Middle frontal gyrus (tissue), 1 donor: ENCODE measurements around the gene ARMH1.
"Not testable (repeated sequence)": the region's sequence is repeated elsewhere in the genome, so short reads cannot be mapped to it uniquely, and the experiment has no call there.

Source experiments
- DNase-seq: peaks from one replicate; pipeline ENCODE4 v3.0.0-alpha.2; 2015; ENCODE audit warnings: low spot score; ENCODE audit errors: extremely low spot score

The ARMH1 gene

GRCh38 chr1:44693900-44694299, 19.4 kb downstream of the ARMH1 start:
- no peak for DNase-seq

DNA sequence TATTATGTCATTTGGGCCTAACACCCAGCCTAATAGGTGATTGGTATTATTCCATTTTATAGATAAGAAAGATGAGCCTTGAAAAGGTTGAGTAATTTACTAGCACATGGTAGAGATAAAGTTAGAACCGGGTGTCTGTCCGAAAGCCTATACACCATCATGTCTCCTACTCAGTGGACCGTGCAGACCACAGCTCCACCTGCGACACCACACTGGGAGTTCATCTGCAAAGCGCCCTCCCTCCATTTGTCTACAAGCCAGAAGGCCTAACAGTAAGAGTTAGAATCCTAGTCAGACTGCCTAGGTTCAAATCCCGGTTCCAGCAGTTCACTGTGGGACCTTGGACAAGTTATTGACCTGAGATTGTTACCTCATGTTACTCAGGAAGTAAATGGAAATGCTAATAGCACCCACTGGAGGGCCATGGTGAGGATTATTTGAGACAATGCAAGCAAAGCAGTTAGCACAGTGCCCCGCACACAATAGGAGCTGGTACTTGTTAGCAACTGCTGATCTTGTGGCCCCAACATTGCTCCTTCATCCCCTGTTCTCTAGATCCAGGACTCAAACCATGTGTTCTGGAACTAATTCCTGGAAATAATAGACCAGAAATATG, 20.5 kb downstream of the ARMH1 start:
- DNase-seq = no peak

GRCh38 chr1:44695671-44696070, 21.2 kb downstream of the ARMH1 start:
- no peak for DNase-seq

- DNase-seq = no peak
Measured at GRCh38 chr1:44696101-44696500, 21.6 kb downstream of the ARMH1 start.

DNA sequence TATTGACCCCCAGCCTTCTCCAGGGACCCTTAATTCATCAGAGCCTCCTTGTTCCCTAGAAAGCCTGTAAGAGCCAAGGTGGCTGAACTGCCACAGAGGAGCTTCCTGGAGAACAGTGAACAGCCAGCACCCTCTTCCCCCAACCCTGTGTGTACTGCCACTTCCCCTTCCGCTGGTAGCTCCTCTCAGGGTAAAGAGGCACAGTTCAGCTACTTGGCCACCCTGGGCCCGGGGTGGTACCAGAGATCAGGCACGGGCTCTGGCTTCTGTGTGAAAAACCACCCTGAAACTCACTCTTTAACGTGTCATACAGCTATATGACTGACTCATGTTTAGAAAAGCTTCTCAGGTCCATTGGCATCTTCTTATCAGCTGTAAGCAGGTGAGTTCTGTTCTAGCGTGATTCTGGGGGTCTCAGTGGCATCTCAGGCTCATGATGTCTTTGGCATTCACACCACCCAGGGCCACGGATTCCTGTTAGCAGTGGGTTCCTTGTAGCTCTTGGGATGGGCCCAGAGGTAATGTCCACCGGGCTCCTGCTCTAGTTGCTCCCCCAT, 22.4 kb downstream of the ARMH1 start:
- no peak for DNase-seq

DNA sequence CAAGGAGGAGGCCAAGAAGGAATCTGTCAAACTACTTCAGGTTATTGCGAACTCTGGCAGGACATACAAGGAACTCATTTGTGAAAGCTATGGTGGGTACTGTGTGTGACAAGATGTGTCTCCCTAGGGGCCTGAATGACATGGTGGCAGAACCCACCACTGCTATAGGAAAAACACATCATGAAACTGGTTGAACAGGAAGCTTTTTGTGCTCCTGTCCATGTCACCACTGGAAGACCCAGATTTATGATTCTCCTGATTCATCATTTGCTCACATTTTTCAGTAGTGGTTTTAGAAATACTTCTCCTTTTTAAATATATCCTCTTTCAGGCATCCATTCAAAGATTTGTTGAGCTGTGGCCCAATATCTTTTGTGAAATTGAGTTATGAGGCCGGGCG, 23.6 kb downstream of the ARMH1 start:
- DNase-seq = no peak

- DNase-seq = not testable (repeated sequence)
Measured at GRCh38 chr1:44699375-44699774, 24.9 kb downstream of the ARMH1 start.

DNA sequence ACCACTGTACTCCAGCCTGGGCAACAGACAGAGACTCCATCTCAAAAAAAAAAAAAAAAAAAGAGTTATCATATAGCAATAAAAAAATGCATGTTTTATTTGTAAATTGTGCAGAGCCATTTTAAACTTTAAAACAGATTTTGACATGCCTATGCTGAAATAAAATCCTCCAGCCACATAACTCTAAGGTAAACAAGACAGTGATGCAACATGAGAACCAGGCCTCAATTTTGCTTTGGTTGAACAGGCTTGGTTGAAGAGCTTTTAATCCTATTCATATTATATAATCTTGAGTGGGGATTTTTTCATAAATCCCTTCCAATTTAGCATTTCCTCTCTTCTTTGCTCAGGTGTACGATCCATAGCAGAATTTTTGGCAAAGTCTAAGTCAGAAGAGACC, 26.1 kb downstream of the ARMH1 start:
- no peak for DNase-seq

GRCh38 chr1:44701141-44701573, 26.6 kb downstream of the ARMH1 start:
- no peak for DNase-seq

- no peak for DNase-seq
Measured at GRCh38 chr1:44705470-44705869, 31.0 kb downstream of the ARMH1 start.

GRCh38 chr1:44705938-44706337, 31.4 kb downstream of the ARMH1 start:
- no peak for DNase-seq

GRCh38 chr1:44707112-44707881, 32.8 kb downstream of the ARMH1 start:
- no peak for DNase-seq

DNA sequence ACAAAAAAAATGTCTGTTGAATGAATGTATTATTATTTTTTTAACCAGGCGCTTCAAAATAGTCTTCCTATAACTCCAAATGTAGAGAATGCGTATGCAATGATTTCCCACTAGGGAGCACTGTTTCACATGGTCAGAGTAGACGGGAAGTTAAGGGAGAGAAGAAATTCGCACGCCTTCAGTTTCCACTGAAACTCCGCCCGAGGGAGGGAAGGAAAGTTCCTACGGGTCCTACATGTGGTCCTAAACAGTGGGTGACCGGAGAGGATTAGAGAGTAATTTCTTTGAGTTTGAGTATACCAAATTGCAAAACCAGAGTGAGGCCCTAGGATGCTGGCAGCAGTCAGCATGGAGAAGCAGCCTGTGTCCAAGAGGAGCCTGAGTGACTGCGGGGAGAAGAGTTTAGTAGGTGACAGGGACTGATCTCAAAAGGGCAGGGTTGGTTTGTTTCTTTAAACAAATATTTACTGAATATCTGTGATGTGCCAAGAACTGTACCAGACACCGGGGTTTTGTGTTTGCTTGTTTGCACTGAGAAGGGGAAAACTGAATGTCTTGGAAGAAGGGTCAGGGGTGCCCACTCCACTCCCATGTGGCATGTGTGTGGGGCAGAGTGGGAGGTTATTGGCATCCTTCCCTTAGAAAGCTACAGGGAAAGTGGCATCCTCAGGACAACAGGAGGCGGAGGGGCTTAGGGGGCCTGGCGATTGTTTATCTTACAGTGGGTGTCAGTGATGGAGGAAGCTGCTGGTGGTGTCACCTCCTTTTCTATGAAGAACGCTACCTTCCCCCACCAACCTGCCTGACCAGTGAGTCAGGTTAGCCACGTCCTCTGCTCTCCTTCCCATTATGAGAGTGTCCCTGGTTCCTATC, 33.7 kb downstream of the ARMH1 start:
- no peak for DNase-seq

DNA sequence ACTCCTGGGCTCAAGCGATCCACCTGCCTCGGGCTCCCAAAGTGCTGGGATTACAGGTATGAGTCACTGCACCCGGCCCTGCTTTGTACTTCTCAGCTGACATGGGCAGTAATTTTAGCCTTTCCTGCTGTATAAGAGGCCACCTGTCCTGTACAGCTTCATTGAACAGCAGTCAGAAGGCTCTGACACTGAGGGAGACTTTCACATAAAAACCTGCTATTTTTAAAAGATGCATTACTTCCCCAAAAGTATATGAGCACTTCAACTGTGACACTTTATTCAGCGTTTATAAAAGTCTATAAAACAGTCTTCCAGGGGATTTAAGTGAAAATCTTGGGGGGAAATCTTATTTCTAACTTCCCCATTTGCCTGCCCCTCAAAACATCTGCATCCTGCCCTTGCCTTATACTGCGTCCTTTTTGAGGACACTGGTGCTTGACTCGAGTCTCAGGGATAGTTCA, 38.8 kb downstream of the ARMH1 start:
- DNase-seq = no peak

GRCh38 chr1:44714532-44714931, 40.0 kb downstream of the ARMH1 start:
- no peak for DNase-seq

DNA sequence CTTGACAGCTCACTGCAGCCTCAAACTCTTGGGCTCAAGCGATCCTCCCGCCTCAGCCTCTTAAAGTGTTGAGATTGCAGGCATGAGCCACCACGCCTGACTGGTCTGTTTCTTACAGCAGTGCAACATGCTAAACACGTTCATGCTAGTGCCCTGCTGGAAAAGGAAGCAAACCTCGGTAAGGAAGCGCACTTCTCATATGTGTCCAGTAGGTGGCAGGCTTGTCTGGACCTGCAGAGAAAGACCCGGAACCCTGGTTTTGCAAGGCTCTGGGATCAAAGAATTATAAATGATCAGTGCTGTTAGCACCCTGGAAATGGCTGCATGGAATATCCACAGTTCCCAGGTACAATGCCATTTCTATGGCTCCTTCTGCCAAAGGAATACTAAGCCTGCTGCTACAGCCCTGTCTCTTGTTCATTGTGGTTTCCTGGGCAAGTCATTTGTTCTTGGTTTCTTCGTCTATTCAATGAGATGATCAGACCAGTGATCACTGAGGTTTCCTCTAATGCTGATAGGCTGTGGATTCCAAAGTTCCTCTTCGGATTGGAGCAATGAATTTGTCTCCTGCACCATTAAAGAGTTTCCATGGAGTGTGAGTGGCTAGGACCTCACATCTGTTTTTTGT, 40.5 kb downstream of the ARMH1 start:
- peak; percentile 75 for DNase-seq

- DNase-seq = no peak
Measured at GRCh38 chr1:44717156-44717555, 42.6 kb downstream of the ARMH1 start.

DNA sequence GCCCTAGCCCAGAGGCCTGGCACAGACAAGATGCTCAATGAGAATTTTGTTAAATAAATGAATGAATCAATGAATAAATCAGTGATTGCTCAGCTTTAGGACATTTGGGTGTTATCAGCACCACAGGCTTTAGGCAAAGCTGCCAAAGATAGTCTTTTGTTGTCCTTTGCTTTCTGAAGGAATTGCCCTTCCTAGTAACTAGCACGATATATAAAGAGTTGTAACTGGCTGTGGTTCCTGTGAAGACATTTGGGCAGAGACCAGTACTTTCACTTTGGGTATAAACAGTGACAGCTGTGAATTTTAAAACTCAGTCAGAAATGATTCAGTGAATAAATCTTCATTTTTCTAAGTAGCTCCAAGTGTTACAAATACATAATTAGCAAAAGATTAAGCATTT, 43.1 kb downstream of the ARMH1 start:
- no peak for DNase-seq

DNA sequence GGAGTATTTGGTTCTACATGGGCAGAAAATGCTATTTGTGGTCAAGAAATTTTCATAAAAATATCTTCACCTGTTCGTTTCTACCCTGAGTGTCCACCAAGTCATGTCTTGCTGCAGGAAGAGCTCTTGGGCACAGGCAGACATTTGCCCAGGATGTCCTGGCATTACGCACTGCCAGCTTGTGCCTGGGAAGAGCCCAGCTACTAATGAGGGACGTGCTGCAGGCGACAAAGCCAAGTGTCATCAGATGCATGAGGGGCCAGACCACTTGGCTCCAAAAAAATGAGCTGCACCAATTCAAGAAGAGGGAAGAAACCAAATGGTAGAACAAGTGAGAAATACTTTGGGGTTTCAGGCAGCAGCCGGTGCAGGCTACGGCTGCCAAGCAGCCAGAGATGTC, 43.6 kb downstream of the ARMH1 start:
- no peak for DNase-seq

- no peak for DNase-seq
Measured at GRCh38 chr1:44719318-44719717, 44.8 kb downstream of the ARMH1 start.

DNA sequence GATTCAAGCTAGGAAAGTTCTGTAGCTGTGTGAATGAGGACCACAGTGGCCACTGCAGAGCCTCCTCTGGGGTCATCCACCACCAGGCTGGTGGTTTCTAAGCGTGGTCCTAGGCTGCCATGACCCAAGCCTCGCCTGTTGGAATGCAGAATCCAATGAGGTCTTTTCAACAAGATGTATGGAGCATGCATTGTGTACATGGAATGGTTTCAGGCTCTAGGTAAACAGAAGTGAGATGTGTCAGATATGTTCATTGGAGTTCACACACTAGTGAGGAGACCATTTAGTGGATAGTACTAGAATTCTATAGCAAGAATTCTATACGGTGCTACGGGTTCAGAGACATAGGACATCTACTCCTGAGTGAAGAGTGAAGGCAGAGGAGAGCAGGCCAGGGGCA, 45.8 kb downstream of the ARMH1 start:
- no peak for DNase-seq
